Measurements from ENCODE around the gene FN3K. TPM values are rescaled to one million over a fixed set of nuclear protein-coding genes. Genes with fewer than 3 reads are reported as not detected.
A peak's percentile ranks its signal among the peaks of the same experiment; 100 is the strongest.

Gene FN3K
- total RNA-seq, 6 experiments from 2014 or later, result 29.6 to 61.6 (median 45.5) TPM

GRCh38 chr17:82705756-82706155, 29.7 kb upstream of the FN3K start:
- Histone ChIP-seq H3K27me3 (no peaks in the 10 kb centered on the region), H3K4me1 (peaks cover 0 to 10% (median 3%) of the 10 kb centered on the region in 4 donors), H3K9me3 (no peaks in the 10 kb centered on the region), H3K27ac (no peak overlapping the region), H3K36me3 (no peaks in the 10 kb centered on the region), H3K4me3 (no peak overlapping the region)
- intact Hi-C loops (cut with DNase I), result no loop called here
- ATAC-seq, result no peak
- 80% methylated on average over 1 of the region's 18 CpGs for WGBS (ENCODE audit: insufficient coverage, low coverage, low lambda C conversion rate, missing lambda C conversion rate)
- TF ChIP-seq CTCF (IDR thresholded peaks at IDR 0.05), result no peak
- no peak for TF ChIP-seq POLR2A (IDR thresholded peaks at IDR 0.05)
- no peak for DNase-seq

- Histone ChIP-seq H3K4me3 (no peak overlapping the region), H3K27ac (no peak overlapping the region), H3K36me3 (no peaks in the 10 kb centered on the region), H3K27me3 (no peaks in the 10 kb centered on the region), H3K4me1 (peaks cover 0 to 7% (median 3%) of the 10 kb centered on the region in 4 donors), H3K9me3 (no peaks in the 10 kb centered on the region)
- 69% methylated on average over 8 of the region's 9 CpGs for WGBS (ENCODE audit: insufficient coverage, low coverage, low lambda C conversion rate, missing lambda C conversion rate)
- DNase-seq (no peak), ATAC-seq (peak in 1 of 4 donors; percentile 4)
- intact Hi-C loops (cut with DNase I), result no loop called here
- TF ChIP-seq POLR2A (IDR thresholded peaks at IDR 0.05), result no peak
- no peak for TF ChIP-seq CTCF (IDR thresholded peaks at IDR 0.05)
Measured at GRCh38 chr17:82709024-82709675, 26.3 kb upstream of the FN3K start.

GRCh38 chr17:82709676-82710498, 25.5 kb upstream of the FN3K start:
- DNase-seq (no peak), ATAC-seq (peak in 3 of 4 donors; percentile 5 to 11 (median 7))
- Histone ChIP-seq H3K27ac (no peak overlapping the region), H3K27me3 (no peaks in the 10 kb centered on the region), H3K4me3 (no peak overlapping the region), H3K9me3 (no peaks in the 10 kb centered on the region), H3K4me1 (peaks cover 0 to under 1% (median 0%) of the 10 kb centered on the region in 4 donors), H3K36me3 (no peaks in the 10 kb centered on the region)
- no peak for TF ChIP-seq CTCF (IDR thresholded peaks at IDR 0.05)
- no peak for TF ChIP-seq POLR2A (IDR thresholded peaks at IDR 0.05)
- intact Hi-C loops (cut with DNase I), result loop anchor here in 1 of 2 donors (10.0 kb wide), 1 partner anchor 55 kb away; no protein-coding TSS in a partner anchor
- 73% methylated on average over 7 of the region's 25 CpGs for WGBS (ENCODE audit: insufficient coverage, low coverage, low lambda C conversion rate, missing lambda C conversion rate)

- intact Hi-C loops (cut with DNase I), result loop anchor here in 1 of 2 donors (10.0 kb wide), 1 partner anchor 54 kb away; no protein-coding TSS in a partner anchor
- no peak for ATAC-seq
Measured at GRCh38 chr17:82710499-82711232, 24.7 kb upstream of the FN3K start.

More at GRCh38 chr17:82710499-82711232, 24.7 kb upstream of the FN3K start:
- Histone ChIP-seq H3K27ac (no peak overlapping the region), H3K4me3 (no peak overlapping the region), H3K4me1 (peaks cover 0 to 3% (median 0%) of the 10 kb centered on the region in 4 donors), H3K9me3 (no peaks in the 10 kb centered on the region), H3K36me3 (no peaks in the 10 kb centered on the region), H3K27me3 (no peaks in the 10 kb centered on the region)
- no peak for DNase-seq
- TF ChIP-seq CTCF (IDR thresholded peaks at IDR 0.05) (no peak), POLR2A (IDR thresholded peaks at IDR 0.05) (no peak)
- 74% methylated on average over 9 of the region's 29 CpGs for WGBS (ENCODE audit: insufficient coverage, low coverage, low lambda C conversion rate, missing lambda C conversion rate)
